ENCODE measurements around the gene TYSND1. TPM values are rescaled to one million over a fixed set of nuclear protein-coding genes. Genes with fewer than 3 reads are reported as not detected.

TYSND1 gene
- total RNA-seq, 1 experiment from 2014 or later: 29.8 TPM

DNA sequence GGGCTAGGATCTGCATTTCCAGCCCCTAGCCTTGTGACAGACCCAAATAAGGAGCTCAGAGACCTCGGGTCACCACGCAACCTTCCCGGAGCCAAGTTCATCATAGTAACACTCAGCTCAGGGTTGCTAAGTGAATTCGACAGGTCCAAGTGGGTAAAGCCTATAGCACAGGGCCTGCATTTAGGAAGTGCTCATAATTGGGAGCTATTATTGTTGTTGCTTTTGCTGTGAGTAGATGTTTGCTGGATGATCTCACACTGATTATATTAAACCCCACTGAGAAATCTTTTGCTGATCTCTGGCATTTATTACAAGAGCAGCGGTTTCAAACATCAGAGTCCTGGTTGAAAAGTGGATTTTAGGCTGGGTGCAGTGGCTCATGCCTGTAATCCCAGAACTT is 44.1 kb upstream of the TYSND1 start:
- TF ChIP-seq, protein P1, sequence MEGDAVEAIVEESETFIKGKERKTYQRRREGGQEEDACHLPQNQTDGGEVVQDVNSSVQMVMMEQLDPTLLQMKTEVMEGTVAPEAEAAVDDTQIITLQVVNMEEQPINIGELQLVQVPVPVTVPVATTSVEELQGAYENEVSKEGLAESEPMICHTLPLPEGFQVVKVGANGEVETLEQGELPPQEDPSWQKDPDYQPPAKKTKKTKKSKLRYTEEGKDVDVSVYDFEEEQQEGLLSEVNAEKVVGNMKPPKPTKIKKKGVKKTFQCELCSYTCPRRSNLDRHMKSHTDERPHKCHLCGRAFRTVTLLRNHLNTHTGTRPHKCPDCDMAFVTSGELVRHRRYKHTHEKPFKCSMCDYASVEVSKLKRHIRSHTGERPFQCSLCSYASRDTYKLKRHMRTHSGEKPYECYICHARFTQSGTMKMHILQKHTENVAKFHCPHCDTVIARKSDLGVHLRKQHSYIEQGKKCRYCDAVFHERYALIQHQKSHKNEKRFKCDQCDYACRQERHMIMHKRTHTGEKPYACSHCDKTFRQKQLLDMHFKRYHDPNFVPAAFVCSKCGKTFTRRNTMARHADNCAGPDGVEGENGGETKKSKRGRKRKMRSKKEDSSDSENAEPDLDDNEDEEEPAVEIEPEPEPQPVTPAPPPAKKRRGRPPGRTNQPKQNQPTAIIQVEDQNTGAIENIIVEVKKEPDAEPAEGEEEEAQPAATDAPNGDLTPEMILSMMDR (IDR thresholded peaks at IDR 0.05; ENCODE audit: insufficient read depth in 1 of 2, low read depth in 1 of 2, low read length in 1 of 2, severe bottlenecking in 1 of 2, unreplicated experiment in 1 of 2): no peak
- Mint-ChIP-seq H3K4me1 (ENCODE audit: low read depth, unreplicated experiment) (peaks cover 4% of the 10 kb centered on the region), H3K9me3 (ENCODE audit: unreplicated experiment) (no peaks in the 10 kb centered on the region), H3K4me3 (ENCODE audit: unreplicated experiment) (no peak overlapping the region), H3K27me3 (ENCODE audit: insufficient read depth, unreplicated experiment) (no peaks in the 10 kb centered on the region), H3K27ac (ENCODE audit: unreplicated experiment) (no peak overlapping the region), H3K36me3 (ENCODE audit: insufficient read depth, unreplicated experiment) (no peaks in the 10 kb centered on the region)
- ChIA-PET CTCF (interaction anchor here (0.7 to 1.8 kb wide), 3 partner anchors 42 to 197 kb away, joined by 3 to 8 read pairs (median 3); partner anchors contain the start of gene TYSND1), POLR2A (no interaction called here)
- intact Hi-C loops (cut with micrococcal nuclease; ENCODE audit: unreplicated experiment): no loop called here
- peaks cover 6% of the 10 kb centered on the region; the same call in 1 of the 2 replicates for H3K4me1 ChIP-seq
- H3K27me3 ChIP-seq (replicated peaks; ENCODE audit: control insufficient read depth, insufficient read depth, low read length): no peaks in the 10 kb centered on the region
- H3K4me3 ChIP-seq (ENCODE audit: low read depth, low read length): no peak overlapping the region
- no TSS peak for BruUV-seq (replicated peaks)
- no peak for DNase-seq
- H3K36me3 ChIP-seq (ENCODE audit: control insufficient read depth, insufficient read depth, low read length): no peaks in the 10 kb centered on the region
- H3K9me3 ChIP-seq: no peaks in the 10 kb centered on the region

DNA sequence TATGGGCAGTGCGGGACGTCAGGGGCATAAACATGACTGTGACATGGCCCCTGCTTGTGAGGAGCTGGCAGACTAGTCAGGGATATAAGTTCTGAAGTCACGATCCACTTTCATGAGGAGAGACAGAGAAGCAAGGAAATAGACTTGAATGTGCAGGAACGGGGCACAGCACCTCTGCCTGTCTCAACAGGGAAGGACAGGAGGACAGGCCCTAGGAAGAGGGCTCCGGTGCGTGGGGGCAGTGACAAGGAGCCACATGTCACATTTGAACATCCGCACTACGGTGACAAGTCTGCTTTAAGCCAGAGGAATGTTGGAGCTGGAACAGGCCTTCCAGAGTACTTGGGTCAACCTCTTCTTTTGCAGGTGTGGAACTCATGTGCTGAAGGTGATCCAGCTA is 43.6 kb upstream of the TYSND1 start:
- POLR2A ChIA-PET: no interaction called here
- no peak overlapping the region for H3K4me3 ChIP-seq (ENCODE audit: low read depth, low read length)
- no peaks in the 10 kb centered on the region for H3K36me3 Mint-ChIP-seq (ENCODE audit: insufficient read depth, unreplicated experiment)
- no peaks in the 10 kb centered on the region for H3K36me3 ChIP-seq (ENCODE audit: control insufficient read depth, insufficient read depth, low read length)
- no peak overlapping the region for H3K27ac Mint-ChIP-seq (ENCODE audit: unreplicated experiment)
- intact Hi-C loops (cut with micrococcal nuclease; ENCODE audit: unreplicated experiment): no loop called here
- H3K27me3 ChIP-seq (replicated peaks; ENCODE audit: control insufficient read depth, insufficient read depth, low read length): no peaks in the 10 kb centered on the region
- no peak overlapping the region for H3K4me3 Mint-ChIP-seq (ENCODE audit: unreplicated experiment)
- TF ChIP-seq, protein P1 (IDR thresholded peaks at IDR 0.05; ENCODE audit: insufficient read depth in 1 of 2, low read depth in 1 of 2, low read length in 1 of 2, severe bottlenecking in 1 of 2, unreplicated experiment in 1 of 2): no peak
- H3K4me1 ChIP-seq: peaks cover 6% of the 10 kb centered on the region; the same call in 1 of the 2 replicates
- BruUV-seq (replicated peaks): no TSS peak
- no peaks in the 10 kb centered on the region for H3K9me3 ChIP-seq
- CTCF ChIA-PET: interaction anchor here (1.8 kb wide), 1 partner anchor 44 kb away, joined by 8 read pairs; the partner anchor contains the start of gene TYSND1
- peaks cover 4% of the 10 kb centered on the region for H3K4me1 Mint-ChIP-seq (ENCODE audit: low read depth, unreplicated experiment)
- no peaks in the 10 kb centered on the region for H3K9me3 Mint-ChIP-seq (ENCODE audit: unreplicated experiment)
- no peak for DNase-seq
- no peaks in the 10 kb centered on the region for H3K27me3 Mint-ChIP-seq (ENCODE audit: insufficient read depth, unreplicated experiment)

DNA sequence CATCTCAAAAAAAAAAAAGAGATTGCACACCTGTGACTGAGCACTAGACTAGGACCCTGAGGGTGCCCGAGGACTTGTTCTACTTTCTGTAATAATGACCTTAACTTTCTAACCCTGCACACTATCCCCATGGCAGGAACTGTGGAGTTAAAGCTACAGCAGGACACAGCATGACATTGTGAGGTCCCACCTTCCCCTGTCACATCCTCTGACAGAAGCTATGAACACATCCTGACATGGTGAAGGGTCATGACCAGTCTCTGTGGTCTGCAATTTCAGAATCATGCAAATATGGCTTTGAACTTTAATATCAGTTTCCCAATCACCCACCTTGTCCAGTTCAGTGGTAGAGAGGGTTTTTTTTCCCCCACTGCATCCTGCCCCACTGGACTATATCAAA is 42.3 kb upstream of the TYSND1 start:
- Mint-ChIP-seq H3K4me1 (ENCODE audit: low read depth, unreplicated experiment) (peaks cover 4% of the 10 kb centered on the region), H3K9me3 (ENCODE audit: unreplicated experiment) (no peaks in the 10 kb centered on the region), H3K36me3 (ENCODE audit: insufficient read depth, unreplicated experiment) (no peaks in the 10 kb centered on the region), H3K27me3 (ENCODE audit: insufficient read depth, unreplicated experiment) (peaks cover 3% of the 10 kb centered on the region), H3K27ac (ENCODE audit: unreplicated experiment) (no peak overlapping the region), H3K4me3 (ENCODE audit: unreplicated experiment) (no peak overlapping the region)
- H3K36me3 ChIP-seq (ENCODE audit: control insufficient read depth, insufficient read depth, low read length): no peaks in the 10 kb centered on the region
- no peaks in the 10 kb centered on the region for H3K9me3 ChIP-seq
- no TSS peak for BruUV-seq (replicated peaks)
- no peaks in the 10 kb centered on the region for H3K27me3 ChIP-seq (replicated peaks; ENCODE audit: control insufficient read depth, insufficient read depth, low read length)
- intact Hi-C loops (cut with micrococcal nuclease; ENCODE audit: unreplicated experiment): no loop called here
- no peak overlapping the region for H3K4me3 ChIP-seq (ENCODE audit: low read depth, low read length)
- TF ChIP-seq, protein P1 (IDR thresholded peaks at IDR 0.05; ENCODE audit: insufficient read depth in 1 of 2, low read depth in 1 of 2, low read length in 1 of 2, severe bottlenecking in 1 of 2, unreplicated experiment in 1 of 2): no peak
- peaks cover 6% of the 10 kb centered on the region; the same call in 1 of the 2 replicates for H3K4me1 ChIP-seq
- DNase-seq: no peak
- ChIA-PET POLR2A (interaction anchor here (1.0 kb wide), 1 partner anchor 42 kb away, joined by 3 read pairs; the partner anchor contains the start of gene TYSND1), CTCF (interaction anchor here (0.6 kb wide), 1 partner anchor 35 kb away, joined by 3 read pairs; no protein-coding TSS in a partner anchor)

All from Caco-2 (cell line).